RPMI8226 (cell line): ENCODE results near the gene PHF19.

Source experiments
- DNase-seq: peaks from one replicate; pipeline ENCODE4 v3.0.0-alpha.2; 2015

The PHF19 gene

GRCh38 chr9:120852240-120853010, 24.6 kb downstream of the PHF19 start:
- DNase-seq = no peak

GRCh38 chr9:120851449-120851848, 25.5 kb downstream of the PHF19 start:
- no peak for DNase-seq

- no peak for DNase-seq
Measured at GRCh38 chr9:120850315-120850714, 26.7 kb downstream of the PHF19 start.

- no peak for DNase-seq
Measured at GRCh38 chr9:120846906-120847305, 30.1 kb downstream of the PHF19 start.

GRCh38 chr9:120846251-120846889, 30.6 kb downstream of the PHF19 start:
- DNase-seq = no peak

GRCh38 chr9:120845255-120845654, 31.7 kb downstream of the PHF19 start:
- DNase-seq = no peak

GRCh38 chr9:120842685-120843485, 34.1 kb downstream of the PHF19 start, which contains the start of gene PSMD5:
TSS of gene PSMD5 (minus strand) at chr9:120842922. CDS start at chr9:120842909, 13 bp downstream.
- DNase-seq = peak; percentile 99

GRCh38 chr9:120841930-120842684, 34.9 kb downstream of the PHF19 start:
- DNase-seq = peak; percentile 34

GRCh38 chr9:120839146-120839545, 37.8 kb downstream of the PHF19 start:
- no peak for DNase-seq

- DNase-seq = no peak
Measured at GRCh38 chr9:120837921-120838320, 39.1 kb downstream of the PHF19 start.

GRCh38 chr9:120833325-120833724, 43.7 kb downstream of the PHF19 start:
- DNase-seq = no peak

GRCh38 chr9:120832807-120833206, 44.2 kb downstream of the PHF19 start:
- DNase-seq = no peak

- no peak for DNase-seq
Measured at GRCh38 chr9:120830865-120831264, 46.1 kb downstream of the PHF19 start.

- no peak for DNase-seq
Measured at GRCh38 chr9:120830151-120830550, 46.8 kb downstream of the PHF19 start.

GRCh38 chr9:120829650-120830049, 47.3 kb downstream of the PHF19 start:
- DNase-seq = no peak

GRCh38 chr9:120820095-120820494, 56.9 kb downstream of the PHF19 start:
- no peak for DNase-seq

GRCh38 chr9:120818595-120818994, 58.4 kb downstream of the PHF19 start:
- DNase-seq = no peak

GRCh38 chr9:120815075-120815474, 61.9 kb downstream of the PHF19 start:
- no peak for DNase-seq

- DNase-seq = no peak
Measured at GRCh38 chr9:120808931-120809330, 68.1 kb downstream of the PHF19 start.

- DNase-seq = no peak
Measured at GRCh38 chr9:120807607-120808379, 69.2 kb downstream of the PHF19 start.
